GM21447 (cell line): ENCODE measurements around the gene ARMCX2.
"Not testable (repeated sequence)": the region's sequence is repeated elsewhere in the genome, so short reads cannot be mapped to it uniquely, and the experiment has no call there.

ENCODE experiments used
- ATAC-seq: cut with Tn5 transposase; IDR thresholded peaks from one replicate; pipeline ENCODE4 v1.9.1; 2021; ENCODE audit not compliant: unreplicated experiment

Gene ARMCX2

DNA sequence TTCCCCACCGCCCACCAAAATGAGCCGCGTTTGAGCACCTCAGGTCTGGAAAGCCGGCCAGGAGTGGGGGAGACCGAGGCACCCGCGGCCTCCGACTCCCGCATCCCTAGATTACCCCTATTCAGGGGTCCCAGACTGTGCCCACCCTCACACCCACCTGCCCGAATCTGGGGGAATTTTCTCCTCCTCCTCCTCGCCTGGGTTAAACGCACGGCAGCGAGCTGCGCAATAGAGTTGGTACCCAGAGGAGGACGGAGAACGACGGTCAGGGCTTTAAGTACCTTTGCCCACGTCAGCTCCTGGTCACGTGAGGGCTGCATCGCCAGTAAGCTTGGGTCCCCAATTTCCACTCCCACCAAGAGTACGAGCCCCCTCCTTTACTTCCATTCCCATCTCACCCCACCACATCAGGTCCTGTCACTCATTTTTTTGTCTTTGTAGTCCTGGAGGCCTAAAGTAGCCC lies at the start of gene ARMCX2:
ARMCX2 (minus strand) TSS at position 250 of the 463 bp plus-strand sequence. CDS start 2,262 bp downstream, outside the sequence.
- peak; percentile 74 for ATAC-seq

DNA sequence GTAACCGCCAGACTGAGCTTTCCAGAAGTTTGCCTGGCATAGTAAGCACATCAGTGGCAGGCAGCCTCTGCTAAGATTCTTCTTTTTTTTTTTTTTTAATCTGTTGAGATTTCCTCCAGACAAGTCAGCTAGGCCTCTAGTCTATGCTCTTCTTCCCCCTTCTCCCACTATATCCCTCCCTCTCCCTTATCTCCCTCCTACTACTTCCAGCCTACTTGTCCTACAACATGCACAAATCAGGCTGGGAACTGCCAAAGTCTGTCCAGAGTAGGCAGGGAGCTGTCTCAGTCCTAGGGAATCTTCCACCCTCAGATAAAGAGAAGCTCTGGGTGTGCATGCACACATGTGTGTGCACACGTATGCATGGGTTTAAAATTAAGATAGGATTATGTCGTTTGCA lies 49.7 kb upstream of the ARMCX2 start:
- no peak for ATAC-seq

DNA sequence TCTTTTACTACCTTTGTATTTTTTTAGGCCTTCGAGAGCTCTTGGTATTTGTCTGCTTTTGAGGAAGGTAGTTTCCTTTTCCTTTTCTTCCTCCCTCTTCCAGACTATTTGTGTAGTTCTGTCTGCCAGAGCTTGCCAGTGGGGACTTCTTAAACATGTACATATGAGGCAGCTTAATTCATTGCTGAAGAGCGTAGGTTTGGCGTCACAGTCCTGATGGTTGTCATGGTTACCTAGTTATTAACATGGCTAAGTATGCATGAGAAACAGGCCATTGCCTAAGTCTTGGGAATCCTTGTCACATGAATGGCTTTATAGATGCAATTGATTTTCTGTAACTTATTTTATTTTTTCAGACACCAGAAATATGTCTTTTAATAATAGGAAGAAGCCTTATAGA lies 48.5 kb upstream of the ARMCX2 start:
- ATAC-seq, result no peak

DNA sequence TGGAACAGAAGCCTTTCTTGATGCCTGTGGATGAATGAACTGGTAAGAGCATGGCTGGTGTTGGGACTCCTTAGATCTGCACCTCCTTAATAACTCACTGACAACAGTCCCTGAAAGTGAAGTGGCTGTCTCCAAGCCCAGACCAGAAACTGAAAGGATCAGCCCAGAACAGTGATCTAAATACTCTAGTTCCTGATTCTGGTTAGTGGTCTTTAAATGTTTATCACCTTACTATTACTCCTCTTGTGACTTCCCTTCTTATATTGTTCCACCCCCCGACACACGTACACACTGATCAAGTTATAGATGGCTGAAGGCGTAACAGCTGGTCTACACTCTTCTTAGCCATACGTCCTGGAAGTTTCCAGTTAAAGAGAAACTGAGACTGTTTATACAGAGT lies 33.8 kb upstream of the ARMCX2 start:
- peak; percentile 77 for ATAC-seq

DNA sequence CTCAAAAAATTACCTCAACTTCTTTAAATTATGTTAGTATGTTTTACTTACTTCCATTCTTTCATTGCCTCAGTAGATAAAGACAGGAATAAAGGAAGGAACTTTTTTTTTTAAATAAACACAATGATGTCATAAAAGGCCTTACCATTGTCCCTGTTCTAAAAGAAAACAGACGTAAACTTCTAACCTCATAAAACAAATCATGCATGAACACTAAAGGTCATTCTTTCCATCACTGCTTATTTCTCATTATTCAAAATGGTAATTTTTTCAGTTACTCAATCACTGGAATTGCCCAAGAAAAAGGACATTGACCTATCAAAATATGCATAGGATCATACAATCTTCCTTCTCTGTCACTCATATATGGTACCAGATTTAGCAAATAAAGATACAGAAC lies 32.2 kb upstream of the ARMCX2 start:
- no peak for ATAC-seq

DNA sequence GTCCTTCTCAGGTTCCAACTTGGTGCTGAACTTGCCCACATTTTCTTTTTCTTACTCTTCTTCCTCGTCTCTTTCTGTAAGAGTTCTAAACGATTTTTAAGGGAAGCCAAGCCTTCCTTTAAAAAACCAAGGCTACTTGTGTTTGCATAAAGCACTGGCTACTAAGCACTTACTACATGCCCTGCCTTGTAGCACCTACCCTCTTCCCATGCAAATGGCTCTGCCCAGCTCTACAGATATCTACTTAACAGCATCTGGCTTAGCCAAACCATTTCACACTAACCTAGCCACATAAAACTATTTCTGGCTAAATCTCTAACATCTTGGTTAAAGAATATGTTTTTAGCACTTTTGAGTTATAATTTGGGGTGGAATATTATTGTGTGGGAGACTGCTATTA lies 26.9 kb upstream of the ARMCX2 start:
- ATAC-seq, result no peak

DNA sequence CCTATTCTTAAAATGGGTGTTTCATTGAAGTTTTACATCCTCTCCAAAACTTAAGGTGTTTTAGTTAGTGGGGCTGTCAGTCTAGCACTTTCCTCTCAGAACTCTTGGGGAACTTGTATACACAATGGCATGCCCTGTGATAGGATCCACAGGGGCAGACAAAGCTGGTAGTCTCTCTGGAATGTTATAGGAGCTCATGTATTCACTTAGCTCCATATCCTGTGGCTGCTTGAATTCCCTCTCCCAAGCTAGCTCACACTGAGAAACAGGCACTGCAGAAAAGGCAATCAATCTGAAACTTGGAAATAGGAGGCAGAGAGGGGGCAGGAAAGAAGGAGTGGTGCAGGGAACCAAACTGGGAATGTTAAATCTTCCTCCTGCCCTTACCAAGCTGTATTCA lies 26.3 kb upstream of the ARMCX2 start:
- ATAC-seq, result no peak

DNA sequence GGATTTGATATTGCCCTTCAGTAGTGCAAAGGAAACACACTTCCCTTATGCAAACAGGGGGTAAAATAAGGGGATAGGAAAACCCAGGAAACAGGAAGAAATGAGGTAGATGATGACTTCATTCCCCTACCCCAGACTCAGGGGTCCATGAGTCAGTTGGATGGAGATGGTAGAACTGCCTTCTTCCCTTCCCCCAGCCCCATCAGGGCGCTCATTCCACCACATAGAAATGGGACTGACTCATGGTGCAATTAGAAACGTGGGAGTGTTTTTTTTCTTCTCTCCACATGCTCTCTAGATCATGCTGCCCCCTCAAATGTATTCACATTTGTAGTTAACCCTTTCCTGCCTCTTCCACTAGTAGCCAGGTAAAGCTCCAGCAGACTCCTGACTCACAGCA lies 23.1 kb upstream of the ARMCX2 start:
- ATAC-seq, result no peak

DNA sequence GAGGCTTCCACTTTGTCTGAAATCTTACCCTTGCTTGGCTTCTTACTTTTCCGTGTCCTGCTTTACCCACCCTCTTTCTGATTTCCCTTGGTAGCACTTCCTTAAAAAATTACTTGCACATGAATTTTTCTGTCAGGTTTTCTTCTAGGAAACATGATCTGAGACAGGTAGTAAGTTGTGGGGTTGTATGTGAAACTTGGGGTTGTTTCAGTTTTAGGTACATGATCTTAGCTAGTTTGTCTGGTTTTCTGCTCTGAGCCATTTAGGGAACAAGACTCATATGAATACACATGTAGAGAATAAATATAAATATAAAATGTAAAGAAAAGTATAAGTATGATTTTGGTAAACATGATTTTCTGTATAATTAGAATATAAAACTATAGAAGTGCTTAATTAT lies 17.4 kb upstream of the ARMCX2 start:
- peak; percentile 80 for ATAC-seq

DNA sequence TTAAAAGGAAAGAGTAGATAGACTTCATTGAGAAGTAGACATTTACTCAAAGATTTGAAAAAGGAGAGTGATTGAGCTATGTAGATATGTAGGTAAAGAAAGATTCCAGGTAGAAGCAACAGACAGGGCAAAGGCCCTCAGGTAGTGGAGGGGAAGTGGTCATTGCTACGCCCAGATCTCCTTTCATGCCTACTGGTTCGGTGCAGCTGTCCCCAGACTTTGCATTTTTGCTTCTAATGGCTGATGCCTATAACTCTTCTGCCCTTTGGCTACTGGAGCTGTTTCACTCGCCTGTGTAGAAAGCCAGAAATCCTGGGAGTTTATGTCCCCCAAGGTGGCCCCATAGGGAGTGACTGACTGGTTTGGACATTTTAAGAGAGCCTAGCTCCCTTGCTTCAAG lies 16.9 kb upstream of the ARMCX2 start:
- no peak for ATAC-seq

DNA sequence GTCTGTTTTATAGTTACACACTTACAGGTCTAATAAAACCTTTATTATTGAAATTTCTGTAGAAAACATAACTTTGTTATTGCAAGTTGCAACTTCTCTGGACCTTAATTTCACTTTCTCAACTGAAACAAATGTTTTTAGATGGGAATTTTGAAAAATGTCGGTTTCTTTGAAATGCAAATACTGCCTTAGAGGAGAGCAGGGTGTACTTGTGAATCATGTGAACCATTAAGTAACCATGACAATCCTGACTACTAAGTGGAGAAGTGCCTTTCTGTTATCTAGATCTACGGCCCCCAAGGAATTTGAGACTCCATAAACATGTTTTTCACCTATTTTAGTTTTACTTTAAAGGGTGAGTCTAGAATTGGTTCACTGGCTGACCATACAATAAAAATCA lies 8.5 kb upstream of the ARMCX2 start:
- no peak for ATAC-seq

DNA sequence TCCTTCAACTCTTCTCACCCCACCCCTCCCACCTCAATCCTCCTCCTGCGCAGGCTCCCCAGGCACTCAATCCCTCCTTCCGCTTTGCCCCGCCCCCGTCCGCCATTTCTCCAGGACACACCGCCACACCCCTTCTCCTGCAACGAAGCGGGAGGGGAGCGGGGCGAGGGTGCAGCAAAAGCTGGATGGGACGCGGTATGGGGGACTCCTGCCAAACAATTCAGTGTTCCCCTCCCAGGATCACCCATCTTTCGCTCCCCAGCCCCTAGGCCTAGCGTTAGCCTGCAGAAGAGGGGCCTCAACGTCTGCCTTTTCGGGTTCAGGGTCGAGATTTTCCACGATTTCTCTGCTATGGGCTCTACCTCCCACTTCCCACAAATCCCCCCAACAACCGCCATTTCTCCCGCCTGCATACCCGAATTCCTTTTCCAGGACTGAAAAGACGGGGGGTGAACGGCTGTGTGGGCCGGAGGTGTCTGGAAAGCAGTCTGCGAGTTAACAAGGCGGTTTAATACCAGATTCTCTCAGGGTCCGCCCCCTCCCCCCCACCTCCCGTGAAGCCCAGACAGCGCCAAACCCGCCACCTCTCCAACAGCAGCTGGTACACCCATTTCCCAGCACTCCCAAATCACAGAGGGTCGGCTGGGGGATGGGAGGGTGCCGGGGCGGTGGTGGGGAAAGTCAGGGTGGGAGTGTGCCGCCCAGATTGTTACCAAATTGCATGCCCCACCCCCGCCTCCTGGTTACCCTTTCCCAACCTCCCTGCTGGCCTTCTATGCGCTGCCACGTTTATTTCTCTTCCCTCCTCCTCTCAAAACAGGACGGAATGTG lies 774 bp downstream of the ARMCX2 start:
- peak; percentile 61 for ATAC-seq

DNA sequence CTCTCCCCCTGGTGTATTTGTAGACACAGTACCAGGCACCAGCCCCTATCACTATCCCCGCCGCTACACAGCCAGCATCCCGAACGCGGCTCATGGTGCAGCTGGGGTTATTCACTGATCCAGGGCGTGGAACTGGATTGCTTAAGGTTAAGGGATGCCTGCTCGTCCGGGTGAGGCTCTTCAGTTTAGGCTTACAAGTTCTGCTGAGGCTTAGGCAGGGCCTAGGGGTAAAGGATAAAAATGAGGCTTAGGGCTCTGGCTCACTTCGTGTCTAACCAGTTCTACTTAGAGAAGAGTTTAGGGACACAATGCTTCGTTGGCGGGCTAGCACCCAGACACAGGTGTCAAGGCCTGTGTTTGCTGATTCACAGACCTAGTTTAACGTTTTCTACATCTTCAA lies 2.2 kb downstream of the ARMCX2 start:
- no peak for ATAC-seq

DNA sequence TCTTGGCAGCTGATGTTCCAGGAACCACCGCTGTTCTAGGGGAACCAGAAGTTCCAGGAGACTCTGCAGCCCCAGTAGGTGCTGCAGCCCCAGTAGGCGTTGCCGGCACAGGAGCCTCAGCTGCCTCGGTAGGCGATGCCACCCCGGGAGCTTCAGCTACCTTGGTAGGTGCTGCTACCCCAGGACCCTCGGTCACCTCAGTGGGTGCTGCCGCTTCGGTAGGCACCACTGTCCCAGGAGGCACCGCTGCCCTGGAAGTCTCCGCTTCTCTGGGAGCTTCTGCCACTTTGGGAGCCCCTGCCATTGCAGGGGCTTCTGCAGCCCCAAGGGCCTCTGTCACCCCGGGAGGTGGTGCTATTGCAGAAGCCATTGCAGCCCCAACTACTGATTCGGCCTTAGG lies 2.8 kb downstream of the ARMCX2 start:
- no peak for ATAC-seq

DNA sequence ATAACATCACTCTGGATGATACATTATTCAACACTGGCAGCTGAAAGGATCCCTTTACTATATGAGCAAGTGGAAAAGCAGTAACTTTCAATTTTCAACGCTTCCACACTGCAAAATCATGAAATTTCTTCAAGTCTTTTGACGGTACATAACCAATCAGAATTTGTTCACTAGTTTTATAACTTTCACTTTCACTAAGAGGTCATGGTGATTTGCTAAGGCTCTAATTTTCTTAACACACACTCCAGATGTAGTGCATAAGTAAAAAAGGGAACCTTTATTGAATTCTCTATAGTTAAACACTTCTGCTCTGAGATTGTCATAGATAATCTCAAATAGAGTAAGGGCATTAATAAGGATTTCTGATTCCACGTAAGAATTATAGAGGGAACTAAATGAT lies 4.1 kb downstream of the ARMCX2 start:
- no peak for ATAC-seq

DNA sequence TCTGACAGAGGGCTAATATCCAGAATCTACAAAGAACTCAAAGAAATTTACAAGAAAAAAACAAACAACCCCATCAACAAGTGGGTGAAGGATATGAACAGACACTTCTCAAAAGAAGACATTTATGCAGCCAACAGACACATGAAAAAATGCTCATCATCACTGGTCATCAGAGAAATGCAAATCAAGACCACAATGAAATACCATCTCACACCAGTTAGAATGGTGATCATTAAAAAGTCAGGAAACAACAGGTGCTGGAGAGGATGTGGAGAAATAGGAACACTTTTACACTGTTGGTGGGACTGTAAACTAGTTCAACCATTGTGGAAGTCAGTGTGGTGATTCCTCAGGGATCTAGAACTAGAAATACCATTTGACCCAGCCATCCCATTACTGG lies 11.9 kb downstream of the ARMCX2 start:
- not testable (repeated sequence) for ATAC-seq

DNA sequence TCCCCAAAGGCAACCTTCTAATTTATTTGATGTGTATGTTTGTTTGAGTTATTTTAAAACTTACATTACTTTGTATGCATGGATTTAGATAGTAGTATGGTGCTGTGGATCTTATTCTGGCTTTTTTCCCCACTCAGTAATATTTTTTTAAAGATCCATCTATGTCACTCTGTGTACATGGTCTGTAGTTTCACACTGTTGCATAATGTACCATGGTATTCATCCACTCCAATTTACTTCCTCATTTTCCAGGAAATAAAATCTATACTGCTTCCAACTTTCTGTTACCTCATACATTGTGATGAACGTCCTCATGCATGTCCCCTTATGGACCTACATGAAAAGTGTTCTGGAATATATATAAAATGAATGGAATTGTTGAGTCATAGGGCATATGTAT lies 17.6 kb downstream of the ARMCX2 start:
- no peak for ATAC-seq

DNA sequence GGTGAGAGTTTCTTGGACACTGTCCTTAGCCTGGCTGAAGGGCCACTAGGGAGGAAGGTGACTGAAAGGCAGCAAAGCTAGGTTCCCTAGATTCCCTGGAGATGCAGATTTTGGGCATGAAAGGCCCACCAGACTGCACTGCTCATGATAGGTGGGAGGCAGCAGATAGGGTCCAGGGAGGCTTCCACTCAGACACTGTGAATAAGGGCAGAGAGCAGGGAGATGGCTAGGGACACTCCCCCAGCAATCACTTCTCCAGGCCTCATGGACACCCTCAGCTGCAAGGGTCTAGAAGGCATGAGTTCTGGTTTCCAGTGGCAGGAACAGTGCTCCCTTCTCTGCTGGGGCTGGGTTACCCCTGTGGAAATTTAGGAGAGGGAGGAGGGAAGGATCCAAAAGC lies 20.1 kb downstream of the ARMCX2 start:
- ATAC-seq, result no peak

DNA sequence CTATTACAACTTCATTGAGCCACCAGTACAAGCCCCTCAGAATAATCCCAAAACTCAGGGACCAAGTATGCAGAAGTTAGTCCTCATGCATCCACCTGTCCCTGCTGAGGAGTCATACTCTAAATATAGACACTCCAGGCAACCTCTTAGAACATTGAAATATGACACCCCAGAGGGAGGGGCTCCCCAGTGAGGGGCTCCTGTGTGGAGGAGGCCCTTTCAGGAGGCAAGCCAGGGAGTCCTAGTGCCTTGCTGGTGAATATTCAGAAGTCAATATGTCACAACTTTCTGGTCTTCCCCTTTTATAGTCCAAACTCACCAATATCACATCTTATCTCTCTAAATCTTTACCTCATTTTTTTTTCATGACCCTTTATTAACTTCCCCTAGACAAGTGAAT lies 40.3 kb downstream of the ARMCX2 start:
- peak; percentile 28 for ATAC-seq

DNA sequence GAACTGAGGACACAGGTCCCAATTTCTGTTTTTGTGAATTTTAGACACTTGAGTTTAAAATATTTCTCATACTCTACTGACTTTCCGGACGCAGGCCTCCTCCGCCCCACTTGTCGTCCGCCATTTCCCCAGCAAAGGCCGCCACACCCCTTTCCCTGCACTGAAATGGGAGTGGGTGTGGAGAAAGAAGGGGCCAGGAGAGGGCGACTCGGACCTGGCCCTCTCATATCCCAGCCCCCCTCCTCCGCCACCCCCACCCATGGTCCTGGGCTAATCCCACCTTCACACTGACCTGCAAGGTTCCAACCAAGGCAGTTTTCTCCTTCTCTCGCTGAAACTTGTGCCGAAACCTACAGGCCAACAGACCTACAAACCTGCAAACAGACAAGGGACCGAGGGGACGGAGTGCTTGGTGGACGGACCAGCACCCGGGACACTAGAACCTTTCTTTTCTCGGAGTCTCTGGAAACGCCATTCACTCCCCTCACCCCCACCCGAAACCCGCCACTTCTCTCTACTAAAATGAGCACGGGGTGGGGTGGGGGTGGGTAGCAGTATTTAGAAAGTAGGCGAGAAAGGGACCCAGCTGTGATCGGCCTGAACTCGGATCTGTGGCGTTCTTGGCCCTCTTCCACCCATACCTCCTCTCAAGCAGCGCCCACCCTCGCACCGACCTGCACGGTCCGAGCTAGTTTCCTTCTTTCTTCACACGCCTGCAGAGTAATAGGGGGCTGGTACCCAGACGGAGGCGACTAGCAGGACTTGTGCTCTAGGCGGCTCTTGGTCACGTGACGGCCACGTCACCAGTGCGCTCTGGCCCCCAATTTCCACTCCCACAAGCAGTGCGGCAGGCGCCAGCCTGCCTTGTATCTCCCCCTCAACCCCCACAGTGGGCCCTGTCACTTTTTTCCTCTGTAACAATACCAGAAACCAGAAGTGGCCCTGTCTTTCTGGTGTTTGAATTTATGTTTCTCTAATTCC lies 42.1 kb downstream of the ARMCX2 start, which contains the start of gene ARMCX6:
ARMCX6 (minus strand) TSS at position 790 of the 981 bp plus-strand sequence. CDS start 1,380 bp downstream, outside the sequence.
- ATAC-seq, result peak; percentile 90

DNA sequence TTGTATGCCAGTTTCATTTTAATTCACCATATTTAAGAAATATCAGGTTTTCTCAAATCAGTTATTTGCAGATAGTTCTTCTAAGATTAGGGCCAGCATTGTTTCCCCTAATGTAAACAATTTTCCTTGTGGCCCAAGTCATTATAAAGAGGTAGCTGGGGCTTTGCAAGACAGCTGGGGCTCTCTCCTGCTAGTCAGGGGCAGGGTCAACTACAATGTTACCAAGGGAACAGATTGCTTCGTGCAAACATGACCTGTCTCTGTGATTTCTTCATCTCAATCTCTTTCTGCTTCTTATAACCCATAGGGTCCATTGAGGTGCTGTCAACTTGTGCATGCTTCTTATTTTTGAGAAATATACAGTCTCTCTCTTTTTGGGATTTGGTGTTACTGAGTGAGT lies 53.9 kb downstream of the ARMCX2 start:
- no peak for ATAC-seq
